CD14-positive monocyte (primary cell): Measurements from ENCODE around the gene TBX18. TPM values are rescaled to one million over a fixed set of nuclear protein-coding genes. Genes with fewer than 3 reads are reported as not detected.

ENCODE experiments used
- DNase-seq, 3 donors: peaks; one replicate each; pipeline ENCODE4 v3.0.0-alpha.2; 2011 to 2022
- H2AFZ ChIP-seq: 2 replicates; pipeline ENCODE4 v1.6.0; 2012; ENCODE audit warnings: mild to moderate bottlenecking, low read depth, low read length, inconsistent platforms; ENCODE audit not compliant: insufficient read depth, poor library complexity, severe bottlenecking
- H3K27ac ChIP-seq, 2 donors: 1 replicate in 1 of 2; 2 replicates in 1 of 2; pipeline ENCODE4 v1.5.1; 2012 to 2013; ENCODE audit warnings: low read length in 2 of 2, control low read depth in 1 of 2, inconsistent platforms in 1 of 2, low read depth in 1 of 2, mild to moderate bottlenecking in 1 of 2
- H3K27me3 ChIP-seq, 2 donors: one replicate each; pipeline versions ENCODE4 v1.6.0 to v1.6.1; 2011 to 2013; ENCODE audit warnings: low read length in 2 of 2; ENCODE audit not compliant: control insufficient read depth in 2 of 2, insufficient read depth in 2 of 2
- H3K36me3 ChIP-seq, 2 donors: replicated peaks in 1 of 2; 1 replicate in 1 of 2; 2 replicates in 1 of 2; pipeline versions ENCODE4 v1.5.1 to v1.6.1; 2012 to 2013; ENCODE audit warnings: low read length in 2 of 2, control low read depth in 1 of 2, inconsistent platforms in 1 of 2, mild to moderate bottlenecking in 1 of 2; ENCODE audit not compliant: insufficient read depth in 2 of 2, control insufficient read depth in 1 of 2
- H3K4me1 ChIP-seq, 2 donors: 1 replicate in 1 of 2; 2 replicates in 1 of 2; pipeline versions ENCODE4 v1.5.1 to v1.6.1; 2012 to 2013; ENCODE audit warnings: low read length in 2 of 2, control low read depth in 1 of 2, inconsistent platforms in 1 of 2, mild to moderate bottlenecking in 1 of 2, moderate library complexity in 1 of 2; ENCODE audit not compliant: insufficient read depth in 2 of 2, control insufficient read depth in 1 of 2
- H3K4me2 ChIP-seq: replicated peaks from 2 replicates; pipeline ENCODE3; 2012; ENCODE audit warnings: low read length, moderate library complexity, mild to moderate bottlenecking; ENCODE audit not compliant: poor library complexity, severe bottlenecking; ENCODE audit errors: extremely low read depth
- H3K4me3 ChIP-seq, 3 experiments: fragments of 200-600 bp in 1 of 3; sonication (generic) in 1 of 3; replicated peaks in 1 of 3; 1 replicate in 2 of 3; 2 replicates in 1 of 3; pipeline ENCODE4 v1.5.1; 2011 to 2013; ENCODE audit warnings: low read length in 3 of 3, mild to moderate bottlenecking in 3 of 3, control low read depth in 2 of 3, low read depth in 2 of 3, inconsistent platforms in 1 of 3, moderate library complexity in 1 of 3
- H3K79me2 ChIP-seq: 2 replicates; pipeline ENCODE4 v1.6.0; 2012; ENCODE audit warnings: mild to moderate bottlenecking, control low read depth, inconsistent platforms, low read length, moderate library complexity; ENCODE audit not compliant: insufficient read depth
- H3K9ac ChIP-seq: 2 replicates; pipeline ENCODE4 v1.6.0; 2017; ENCODE audit warnings: low read length, mild to moderate bottlenecking; ENCODE audit not compliant: insufficient read depth, poor library complexity, severe bottlenecking
- H3K9me3 ChIP-seq, 2 donors: replicated peaks in 1 of 2; 1 replicate in 1 of 2; 2 replicates in 1 of 2; pipeline versions ENCODE4 v1.5.1 to v1.6.1; 2012 to 2013; ENCODE audit warnings: low read length in 2 of 2, control low read depth in 1 of 2; ENCODE audit not compliant: control insufficient read depth in 1 of 2, insufficient read depth in 1 of 2
- H4K20me1 ChIP-seq: 2 replicates; pipeline ENCODE4 v1.6.0; 2012; ENCODE audit warnings: mild to moderate bottlenecking, low read length, control low read depth, moderate library complexity; ENCODE audit not compliant: insufficient read depth
- H3K27ac Mint-ChIP-seq, 7 donors: one replicate each; pipeline ENCODE4 v1.8.0; 2020; ENCODE audit warnings: mild to moderate bottlenecking in 7 of 7, mixed read lengths in 7 of 7, moderate library complexity in 6 of 7, inconsistent platforms in 2 of 7
- H3K27me3 Mint-ChIP-seq, 3 donors: one replicate each; pipeline ENCODE4 v1.8.0; 2021 to 2022; ENCODE audit warnings: low read depth in 3 of 3, mild to moderate bottlenecking in 3 of 3, mixed read lengths in 3 of 3, moderate library complexity in 3 of 3, inconsistent platforms in 1 of 3
- H3K36me3 Mint-ChIP-seq, 2 donors: one replicate each; pipeline ENCODE4 v1.8.0; 2020; ENCODE audit warnings: mixed read lengths in 2 of 2, inconsistent platforms in 1 of 2, mild to moderate bottlenecking in 1 of 2
- H3K4me1 Mint-ChIP-seq: one replicate; pipeline ENCODE4 v1.8.0; 2020; ENCODE audit warnings: mild to moderate bottlenecking, mixed read lengths
- H3K4me3 Mint-ChIP-seq, 2 donors: one replicate each; pipeline ENCODE4 v1.8.0; 2020; ENCODE audit warnings: mild to moderate bottlenecking in 2 of 2, mixed read lengths in 2 of 2, moderate library complexity in 1 of 2
- H3K9me3 Mint-ChIP-seq, 7 donors: one replicate each; pipeline ENCODE4 v1.8.0; 2020 to 2022; ENCODE audit warnings: mixed read lengths in 7 of 7, mild to moderate bottlenecking in 6 of 7, moderate library complexity in 6 of 7, inconsistent platforms in 2 of 7
- intact Hi-C, 2 donors: fragments of 100-400 bp; cut with micrococcal nuclease; formaldehyde crosslinking; loops; one replicate each; pipeline versions ENCODE4 v1.15.0 to v1.15.1; 2023
- polyA plus RNA-seq, 3 donors: library from polyadenylated mRNA; depleted of rRNA in 1 of 3; unstranded in 2 of 3; stranded (reverse) in 1 of 3; fragments of 300-500 nt in 2 of 3; fragments of >200 nt in 1 of 3; fragmentation: Illumina TruSeq in 2 of 3; gene quantifications; 1 replicate in 2 of 3; 2 replicates in 1 of 3; pipeline ENCODE4 v1.2.3, GENCODE V29; 2012 to 2021
- TF ChIP-seq, protein P1 (sequence below): fragments of 200-600 bp; IDR thresholded peaks from one replicate; pipeline ENCODE4 v1.8.0; 2022; ENCODE audit warnings: antibody characterized with exemption, mild to moderate bottlenecking

TBX18 gene
- polyA plus RNA-seq, 3 donors = 0.01 TPM; not detected in 2

GRCh38 chr6:84675651-84676050 is 88.7 kb downstream of the TBX18 start:
- intact Hi-C loops = no loop called here
- Histone ChIP-seq H3K27me3 (no peaks in the 10 kb centered on the region), H3K4me3 (no peak overlapping the region), H4K20me1 (no peaks in the 10 kb centered on the region), H3K79me2 (no peaks in the 10 kb centered on the region), H3K9me3 (no peaks in the 10 kb centered on the region), H3K36me3 (no peaks in the 10 kb centered on the region), H3K4me2 (no peak overlapping the region), H2AFZ (no peak overlapping the region), H3K4me1 (no peaks in the 10 kb centered on the region), H3K27ac (no peak overlapping the region), H3K9ac (no peak overlapping the region)
- Mint-ChIP-seq H3K9me3 (peaks cover 0 to 4% (median 3%) of the 10 kb centered on the region in 7 donors), H3K27me3 (peaks cover 0 to 1% (median 0%) of the 10 kb centered on the region in 3 donors), H3K4me3 (no peak overlapping the region), H3K4me1 (no peaks in the 10 kb centered on the region), H3K36me3 (no peaks in the 10 kb centered on the region), H3K27ac (no peak overlapping the region)
- TF ChIP-seq, protein P1, sequence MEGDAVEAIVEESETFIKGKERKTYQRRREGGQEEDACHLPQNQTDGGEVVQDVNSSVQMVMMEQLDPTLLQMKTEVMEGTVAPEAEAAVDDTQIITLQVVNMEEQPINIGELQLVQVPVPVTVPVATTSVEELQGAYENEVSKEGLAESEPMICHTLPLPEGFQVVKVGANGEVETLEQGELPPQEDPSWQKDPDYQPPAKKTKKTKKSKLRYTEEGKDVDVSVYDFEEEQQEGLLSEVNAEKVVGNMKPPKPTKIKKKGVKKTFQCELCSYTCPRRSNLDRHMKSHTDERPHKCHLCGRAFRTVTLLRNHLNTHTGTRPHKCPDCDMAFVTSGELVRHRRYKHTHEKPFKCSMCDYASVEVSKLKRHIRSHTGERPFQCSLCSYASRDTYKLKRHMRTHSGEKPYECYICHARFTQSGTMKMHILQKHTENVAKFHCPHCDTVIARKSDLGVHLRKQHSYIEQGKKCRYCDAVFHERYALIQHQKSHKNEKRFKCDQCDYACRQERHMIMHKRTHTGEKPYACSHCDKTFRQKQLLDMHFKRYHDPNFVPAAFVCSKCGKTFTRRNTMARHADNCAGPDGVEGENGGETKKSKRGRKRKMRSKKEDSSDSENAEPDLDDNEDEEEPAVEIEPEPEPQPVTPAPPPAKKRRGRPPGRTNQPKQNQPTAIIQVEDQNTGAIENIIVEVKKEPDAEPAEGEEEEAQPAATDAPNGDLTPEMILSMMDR = no peak
- no peak for DNase-seq

- TF ChIP-seq, protein P1 = no peak
- H3K27ac Mint-ChIP-seq = no peak overlapping the region
- Histone ChIP-seq H4K20me1 (no peaks in the 10 kb centered on the region), H3K4me1 (no peaks in the 10 kb centered on the region), H3K79me2 (no peaks in the 10 kb centered on the region), H3K9me3 (no peaks in the 10 kb centered on the region), H3K4me2 (no peak overlapping the region), H3K36me3 (no peaks in the 10 kb centered on the region), H3K9ac (no peak overlapping the region), H3K27ac (no peak overlapping the region), H2AFZ (no peak overlapping the region), H3K27me3 (no peaks in the 10 kb centered on the region), H3K4me3 (no peak overlapping the region)
- peaks cover 0 to 1% (median 0%) of the 10 kb centered on the region in 3 donors for H3K27me3 Mint-ChIP-seq
- peaks cover 0 to 4% (median 0%) of the 10 kb centered on the region in 7 donors for H3K9me3 Mint-ChIP-seq
- H3K36me3 Mint-ChIP-seq = no peaks in the 10 kb centered on the region
- H3K4me3 Mint-ChIP-seq = no peak overlapping the region
- no peaks in the 10 kb centered on the region for H3K4me1 Mint-ChIP-seq
- intact Hi-C loops = no loop called here
- DNase-seq = no peak
These were observed 90.0 kb downstream of the TBX18 start for GRCh38 chr6:84674395-84674794.
